A549 (cell line): ENCODE results near the gene PRSS22. TPM values are rescaled to one million over a fixed set of nuclear protein-coding genes. Genes with fewer than 3 reads are reported as not detected.

ENCODE experiments used
- ATAC-seq, 2 experiments: fragments of 200-7000 bp in 1 of 2; fragments of >200 bp in 1 of 2; cut with Nextera tagmentation in 1 of 2; cut with Tn5 transposase in 1 of 2; 3 replicates each; pipeline versions ENCODE4 v1.8.0 to v1.9.1; 2018 to 2020; ENCODE audit warnings: mild to moderate bottlenecking in 1 of 2, moderate library complexity in 1 of 2
- CTCF ChIA-PET: fragments of 300-600 bp; sonication (Branson Sonifier 250); formaldehyde crosslinking; extraction: SDS; loops from one replicate; lab custom pipeline; 2021; ENCODE audit warnings: antibody characterized with exemption, inconsistent platforms; lab: Yijun Ruan, JAX
- POLR2A ChIA-PET: fragments of 350-600 bp; formaldehyde crosslinking; extraction: SDS; loops from one replicate; lab custom pipeline; 2021; ENCODE audit warnings: antibody characterized with exemption, inconsistent platforms; lab: Yijun Ruan, JAX
- DNase-seq, 2 experiments: peaks; one replicate each; pipeline versions ENCODE4 v3.0.0 to v3.0.0-alpha.2; 2011 to 2016; ENCODE audit warnings: low read depth in 1 of 2, low spot score in 1 of 2
- FAIRE-seq: peaks from 2 replicates; lab custom pipeline; 2011; peaks lifted over from hg19 to GRCh38; lab: Jason Lieb, UNC
- H3K27ac ChIP-seq, 2 experiments: fragments of >200 bp; sonication (Bioruptor Twin); formaldehyde crosslinking; 3 replicates each; pipeline ENCODE4 v1.5.1; 2016 to 2017
- H3K4me1 ChIP-seq: fragments of >200 bp; sonication (Bioruptor Twin); formaldehyde crosslinking; 3 replicates; pipeline ENCODE4 v1.6.1; 2016
- H3K4me2 ChIP-seq: fragments of >200 bp; sonication (Bioruptor Twin); formaldehyde crosslinking; 3 replicates; pipeline ENCODE4 v1.6.1; 2016
- H3K4me3 ChIP-seq: fragments of >200 bp; sonication (Bioruptor Twin); formaldehyde crosslinking; 3 replicates; pipeline ENCODE4 v1.5.1; 2016
- H3K9me3 ChIP-seq: fragments of >200 bp; sonication (Bioruptor Twin); formaldehyde crosslinking; 3 replicates; pipeline ENCODE4 v1.6.1; 2016
- BHLHE40 ChIP-seq: IDR thresholded peaks from 2 replicates; pipeline ENCODE4 v1.6.1; 2012; ENCODE audit warnings: low read depth, low read length, inconsistent platforms
- CHD2 ChIP-seq: fragments of 150-350 bp; IDR thresholded peaks from 2 replicates; pipeline ENCODE4 v1.6.1; 2014; ENCODE audit warnings: low read length; ENCODE audit not compliant: partially characterized antibody
- CHD4 ChIP-seq: fragments of 200-600 bp; sonication (generic); IDR thresholded peaks from 2 replicates; pipeline ENCODE4 v1.6.1; 2016; ENCODE audit warnings: antibody characterized with exemption, mild to moderate bottlenecking, borderline replicate concordance
- CTCF ChIP-seq: fragments of >200 bp; sonication (Bioruptor Twin); formaldehyde crosslinking; IDR thresholded peaks from 3 replicates; pipeline ENCODE4 v1.5.1; 2016
- ELK1 ChIP-seq: fragments of 150-350 bp; IDR thresholded peaks from 2 replicates; pipeline ENCODE4 v1.6.1; 2014; ENCODE audit warnings: low read depth, mild to moderate bottlenecking, low read length
- HOXB13 ChIP-seq: fragments of 250-450 bp; sonication (Bioruptor Pico); IDR thresholded peaks from 2 replicates; pipeline ENCODE4 v1.5.0; 2020; ENCODE audit warnings: low read depth, mild to moderate bottlenecking, moderate library complexity
- HOXB5 ChIP-seq: fragments of 250-450 bp; sonication (Bioruptor Pico); IDR thresholded peaks from 2 replicates; pipeline ENCODE4 v1.5.0; 2020; ENCODE audit warnings: mild to moderate bottlenecking, moderate library complexity
- KDM5A ChIP-seq: fragments of 200-600 bp; sonication (generic); IDR thresholded peaks from 2 replicates; pipeline ENCODE4 v1.6.1; 2016; ENCODE audit warnings: antibody characterized with exemption, mild to moderate bottlenecking
- MAX ChIP-seq: IDR thresholded peaks from 2 replicates; pipeline ENCODE4 v1.6.1; 2012
- MAZ ChIP-seq: fragments of 150-350 bp; IDR thresholded peaks from 2 replicates; pipeline ENCODE4 v1.6.1; 2014; ENCODE audit warnings: antibody characterized with exemption, low read depth, low read length, borderline replicate concordance
- PHF8 ChIP-seq: fragments of 200-600 bp; sonication (generic); IDR thresholded peaks from 2 replicates; pipeline ENCODE4 v1.6.1; 2016; ENCODE audit warnings: low read depth, mild to moderate bottlenecking, antibody characterized with exemption, moderate library complexity, borderline replicate concordance
- POLR2AphosphoS2 ChIP-seq: conservative IDR thresholded peaks from 2 replicates; pipeline ENCODE4 v1.6.1; 2012; ENCODE audit warnings: low read length, improper control_type of control experiment, inconsistent platforms
- RCOR1 ChIP-seq: fragments of 150-350 bp; IDR thresholded peaks from 2 replicates; pipeline ENCODE4 v1.6.1; 2014; ENCODE audit warnings: antibody characterized with exemption, low read length, low read depth
- SMC3 ChIP-seq: fragments of >200 bp; sonication (Bioruptor Twin); formaldehyde crosslinking; IDR thresholded peaks from 3 replicates; pipeline ENCODE4 v1.6.1; 2018; ENCODE audit warnings: inconsistent platforms
- SREBF2 ChIP-seq: fragments of 450-650 bp; IDR thresholded peaks from 2 replicates; pipeline ENCODE4 v1.6.1; 2014; ENCODE audit warnings: mild to moderate bottlenecking, moderate library complexity
- ZC3H11A ChIP-seq: fragments of 450-650 bp; IDR thresholded peaks from 2 replicates; pipeline ENCODE4 v1.6.1; 2014; ENCODE audit warnings: antibody characterized with exemption, mild to moderate bottlenecking
- ZNF302 ChIP-seq: fragments of 250-450 bp; sonication (Bioruptor Pico); IDR thresholded peaks from 2 replicates; pipeline ENCODE4 v1.9.0; 2021; ENCODE audit warnings: inconsistent platforms, mild to moderate bottlenecking, moderate library complexity
- ZSCAN20 ChIP-seq: fragments of 250-450 bp; sonication (Bioruptor Pico); IDR thresholded peaks from 2 replicates; pipeline ENCODE4 v1.8.0; 2022; ENCODE audit warnings: mild to moderate bottlenecking, moderate library complexity
- WGBS: methylation state at CpG from one replicate; pipeline ENCODE4 v1.1.6; 2017; ENCODE audit errors: missing lambda C conversion rate; 5-methylcytosine and 5-hydroxymethylcytosine counted together
- polyA plus RNA-seq, 4 experiments: library from polyadenylated mRNA; depleted of rRNA in 3 of 4; stranded (reverse); fragments of >200 nt; fragmentation: RNase III in 1 of 4; extraction: RNeasy Plus Mini Kit Qiagen cat#74134 plus additional on column Dnase treatment in 1 of 4; gene quantifications; 2 replicates in 3 of 4; 3 replicates in 1 of 4; pipeline ENCODE4 v1.2.3, GENCODE V29; 2011 to 2017

The PRSS22 gene
- polyA plus RNA-seq, 2 of the 4 experiments (the other 2 are of a cell fraction): 0.10 TPM; not detected in 1

GRCh38 chr16:2859686-2860265, 1.8 kb upstream of the PRSS22 start:
- H3K4me1 ChIP-seq: peaks cover 13% of the 10 kb centered on the region
- H3K9me3 ChIP-seq: no peaks in the 10 kb centered on the region
- ChIA-PET POLR2A (interaction anchor here (1.6 kb wide), 1 partner anchor 46 kb away, joined by 4 read pairs; no protein-coding TSS in a partner anchor), CTCF (interaction anchor here (0.6 to 3.7 kb wide), 5 partner anchors 11 to 67 kb away, joined by 3 to 47 read pairs (median 5); no protein-coding TSS in a partner anchor)
- FAIRE-seq (no peak), DNase-seq (no peak), ATAC-seq (no peak)
- TF ChIP-seq BHLHE40 (no peak), ZNF302 (CRISPR knock-in tag) (no peak), CHD2 (no peak), HOXB13 (CRISPR knock-in tag) (no peak), ZC3H11A (no peak), SMC3 (no peak)
- H3K4me3 ChIP-seq: no peak overlapping the region
- peak overlapping the region in 1 of 2 experiments; percentile 57; a peak in 3 of 6 replicates for H3K27ac ChIP-seq
- H3K4me2 ChIP-seq: no peak overlapping the region
- 51% methylated on average over 9 of the region's 10 CpGs for WGBS

- Histone ChIP-seq H3K4me3 (peak overlapping the region; percentile 8; the same call in 2 of the 3 replicates), H3K27ac (peak overlapping the region; percentile 50 to 78; a peak in 4 of 6 replicates), H3K4me2 (peak overlapping the region; percentile 78), H3K9me3 (peaks cover 5% of the 10 kb centered on the region; the same call in 1 of the 3 replicates), H3K4me1 (peaks cover 13% of the 10 kb centered on the region)
- TF ChIP-seq CHD2: no peak
- no peak for TF ChIP-seq KDM5A
- POLR2A ChIA-PET: interaction anchor here (0.8 kb wide), 1 partner anchor 19 kb away, joined by 3 read pairs; no protein-coding TSS in a partner anchor
- 29% methylated on average over 15 of the region's 23 CpGs for WGBS
- CTCF ChIA-PET: interaction anchor here (0.6 to 1.9 kb wide), 6 partner anchors 8 to 66 kb away, joined by 3 to 13 read pairs (median 4); no protein-coding TSS in a partner anchor
- no peak for FAIRE-seq
- no peak for DNase-seq
- peak in 1 of 2 experiments; percentile 14; a peak in 2 of 6 replicates for ATAC-seq
Measured at GRCh38 chr16:2858245-2859025, 465 bp upstream of the PRSS22 start.

GRCh38 chr16:2856686-2857450, 1.1 kb downstream of the PRSS22 start:
- FAIRE-seq: no peak
- H3K27ac ChIP-seq: peak overlapping the region in 1 of 2 experiments; percentile 78; a peak in 2 of 6 replicates
- ChIA-PET CTCF (interaction anchor here (1.1 to 10.6 kb wide), 4 partner anchors 11 to 70 kb away, joined by 3 to 91 read pairs (median 15); no protein-coding TSS in a partner anchor), POLR2A (interaction anchor here (0.6 to 1.9 kb wide), 2 partner anchors 11 to 266 kb away, joined by 4 to 6 read pairs; no protein-coding TSS in a partner anchor)
- H3K4me3 ChIP-seq: no peak overlapping the region
- DNase-seq: no peak
- no peak for ATAC-seq
- peaks cover 5% of the 10 kb centered on the region; the same call in 1 of the 3 replicates for H3K9me3 ChIP-seq
- H3K4me2 ChIP-seq: peak overlapping the region; percentile 78; the same call in 2 of the 3 replicates
- H3K4me1 ChIP-seq: peaks cover 13% of the 10 kb centered on the region
- TF ChIP-seq CHD2: no peak
- WGBS: 80% methylated on average over 10 of the region's 24 CpGs

GRCh38 chr16:2856061-2856670, 1.8 kb downstream of the PRSS22 start:
- ATAC-seq: peak; percentile 52 to 60
- Histone ChIP-seq H3K9me3 (peaks cover 5% of the 10 kb centered on the region; the same call in 1 of the 3 replicates), H3K4me2 (no peak overlapping the region), H3K4me1 (peaks cover 13% of the 10 kb centered on the region), H3K4me3 (no peak overlapping the region), H3K27ac (no peak overlapping the region)
- WGBS: 90% methylated on average over 12 of the region's 14 CpGs
- no peak for FAIRE-seq
- DNase-seq: peak in 1 of 2 experiments; percentile 49
- POLR2A ChIA-PET: interaction anchor here (1.9 kb wide), 1 partner anchor 12 kb away, joined by 6 read pairs; no protein-coding TSS in a partner anchor
- CTCF ChIA-PET: interaction anchor here (1.0 to 10.6 kb wide), 7 partner anchors 12 to 71 kb away, joined by 3 to 91 read pairs (median 5); no protein-coding TSS in a partner anchor
- no peak for TF ChIP-seq CTCF
- TF ChIP-seq HOXB5 (CRISPR knock-in tag): no peak
- TF ChIP-seq CHD4: no peak
- no peak for TF ChIP-seq HOXB13 (CRISPR knock-in tag)
- TF ChIP-seq PHF8: no peak
- TF ChIP-seq ZSCAN20 (CRISPR knock-in tag): no peak
- TF ChIP-seq RCOR1: no peak
- no peak for TF ChIP-seq POLR2AphosphoS2
- TF ChIP-seq ZC3H11A: no peak
- no peak for TF ChIP-seq SREBF2
- TF ChIP-seq MAX: no peak
- TF ChIP-seq BHLHE40: no peak
- TF ChIP-seq MAZ: no peak
- TF ChIP-seq ELK1: no peak
